ENCODE data around the gene PDE5A. TPM values are rescaled to one million over a fixed set of nuclear protein-coding genes. Genes with fewer than 3 reads are reported as not detected.

Gene PDE5A
- total and polyA plus RNA-seq, 2 donors (not counting 1 experiment from before 2014, with no cell fraction given): 0.49 to 1.4 TPM

GRCh38 chr4:119525771-119526712, 102.6 kb downstream of the PDE5A start:
- H3K27me3 Mint-ChIP-seq: no peaks in the 10 kb centered on the region
- no peaks in the 10 kb centered on the region for H3K79me2 ChIP-seq (ENCODE audit: control insufficient read depth, insufficient read depth, low read length)
- ATAC-seq (ENCODE audit: low read depth) (no peak), DNase-seq (no peak)
- no peaks in the 10 kb centered on the region for H3K9me3 Mint-ChIP-seq (ENCODE audit: insufficient read depth)
- no peak overlapping the region for H2AFZ ChIP-seq (ENCODE audit: insufficient read depth, low read depth, low read length, poor library complexity, severe bottlenecking)
- H3K4me3 ChIP-seq (ENCODE audit: control extremely low read depth in 1 of 5, extremely low read depth in 1 of 5, insufficient read depth in 1 of 5, low read depth in 2 of 5, low read length in 4 of 5): no peak overlapping the region
- no peak overlapping the region for H3K27ac Mint-ChIP-seq
- intact Hi-C loops (cut with micrococcal nuclease): no loop called here
- no peaks in the 10 kb centered on the region for H4K20me1 ChIP-seq (ENCODE audit: control insufficient read depth, insufficient read depth, low read length, poor library complexity, severe bottlenecking)
- no peak overlapping the region for H3K9ac ChIP-seq (ENCODE audit: low read length)
- H3K27ac ChIP-seq (ENCODE audit: low read length in 2 of 2): no peak overlapping the region
- no peak overlapping the region for H3K4me2 ChIP-seq (replicated peaks; ENCODE audit: low read depth, low read length, poor library complexity, severe bottlenecking)
- WGBS (ENCODE audit: insufficient coverage): no CpG with 5 or more reads among the region's 3 CpGs
- H3K4me3 Mint-ChIP-seq: no peak overlapping the region
- no peaks in the 10 kb centered on the region for H3K27me3 ChIP-seq (replicated peaks in 1 of 4; ENCODE audit: control extremely low read depth in 1 of 4, control insufficient read depth in 3 of 4, insufficient read depth in 4 of 4, low read length in 3 of 4)
- H3K36me3 ChIP-seq (replicated peaks in 1 of 2; ENCODE audit: control extremely low read depth in 1 of 2, control insufficient read depth in 1 of 2, extremely low read depth in 1 of 2, insufficient read depth in 2 of 2, low read length in 1 of 2): no peaks in the 10 kb centered on the region
- ChIA-PET CTCF (no interaction called here), POLR2A (no interaction called here)
- H3K9me3 ChIP-seq (ENCODE audit: control extremely low read depth in 1 of 3, control insufficient read depth in 2 of 3, insufficient read depth in 1 of 3, low read length in 2 of 3): no peaks in the 10 kb centered on the region
- H3K4me1 ChIP-seq (ENCODE audit: control insufficient read depth in 2 of 2, insufficient read depth in 2 of 2, low read length in 2 of 2): no peaks in the 10 kb centered on the region
- no peaks in the 10 kb centered on the region for H3K4me1 Mint-ChIP-seq
- TF ChIP-seq EZH2 (IDR thresholded peaks at IDR 0.05; ENCODE audit: borderline replicate concordance, insufficient read depth, low read depth, low read length, poor library complexity, severe bottlenecking) (no peak), CTCF (IDR thresholded peaks at IDR 0.05) (no peak)

GRCh38 chr4:119525005-119525749, 103.4 kb downstream of the PDE5A start:
- H3K36me3 ChIP-seq (replicated peaks in 1 of 2; ENCODE audit: control extremely low read depth in 1 of 2, control insufficient read depth in 1 of 2, extremely low read depth in 1 of 2, insufficient read depth in 2 of 2, low read length in 1 of 2): no peaks in the 10 kb centered on the region
- no peak overlapping the region for H3K9ac ChIP-seq (ENCODE audit: low read length)
- DNase-seq: no peak
- H3K9me3 ChIP-seq (ENCODE audit: control extremely low read depth in 1 of 3, control insufficient read depth in 2 of 3, insufficient read depth in 1 of 3, low read length in 2 of 3): no peaks in the 10 kb centered on the region
- no peak overlapping the region for H2AFZ ChIP-seq (ENCODE audit: insufficient read depth, low read depth, low read length, poor library complexity, severe bottlenecking)
- no peaks in the 10 kb centered on the region for H3K4me1 ChIP-seq (ENCODE audit: control insufficient read depth in 2 of 2, insufficient read depth in 2 of 2, low read length in 2 of 2)
- TF ChIP-seq CTCF (IDR thresholded peaks at IDR 0.05) (no peak), EZH2 (IDR thresholded peaks at IDR 0.05; ENCODE audit: borderline replicate concordance, insufficient read depth, low read depth, low read length, poor library complexity, severe bottlenecking) (no peak)
- H3K4me1 Mint-ChIP-seq: no peaks in the 10 kb centered on the region
- WGBS (ENCODE audit: insufficient coverage): 98% methylated on average over 4 of the region's 5 CpGs
- H3K4me3 Mint-ChIP-seq: no peak overlapping the region
- H3K27ac ChIP-seq (ENCODE audit: low read length in 2 of 2): no peak overlapping the region
- no peak overlapping the region for H3K4me2 ChIP-seq (replicated peaks; ENCODE audit: low read depth, low read length, poor library complexity, severe bottlenecking)
- ATAC-seq (ENCODE audit: low read depth): no peak
- ChIA-PET POLR2A (no interaction called here), CTCF (no interaction called here)
- no peak overlapping the region for H3K27ac Mint-ChIP-seq
- no peaks in the 10 kb centered on the region for H3K9me3 Mint-ChIP-seq (ENCODE audit: insufficient read depth)
- H3K4me3 ChIP-seq (ENCODE audit: control extremely low read depth in 1 of 5, extremely low read depth in 1 of 5, insufficient read depth in 1 of 5, low read depth in 2 of 5, low read length in 4 of 5): no peak overlapping the region
- H3K27me3 Mint-ChIP-seq: no peaks in the 10 kb centered on the region
- intact Hi-C loops (cut with micrococcal nuclease): no loop called here
- H3K27me3 ChIP-seq (replicated peaks in 1 of 4; ENCODE audit: control extremely low read depth in 1 of 4, control insufficient read depth in 3 of 4, insufficient read depth in 4 of 4, low read length in 3 of 4): no peaks in the 10 kb centered on the region
- no peaks in the 10 kb centered on the region for H3K79me2 ChIP-seq (ENCODE audit: control insufficient read depth, insufficient read depth, low read length)
- H4K20me1 ChIP-seq (ENCODE audit: control insufficient read depth, insufficient read depth, low read length, poor library complexity, severe bottlenecking): no peaks in the 10 kb centered on the region
